ENCODE data around the gene VENTX. TPM values are rescaled to one million over a fixed set of nuclear protein-coding genes. Genes with fewer than 3 reads are reported as not detected.

The VENTX gene
- total and polyA plus RNA-seq, 2 of the 4 experiments (the other 2 are of a cell fraction): not detected

DNA sequence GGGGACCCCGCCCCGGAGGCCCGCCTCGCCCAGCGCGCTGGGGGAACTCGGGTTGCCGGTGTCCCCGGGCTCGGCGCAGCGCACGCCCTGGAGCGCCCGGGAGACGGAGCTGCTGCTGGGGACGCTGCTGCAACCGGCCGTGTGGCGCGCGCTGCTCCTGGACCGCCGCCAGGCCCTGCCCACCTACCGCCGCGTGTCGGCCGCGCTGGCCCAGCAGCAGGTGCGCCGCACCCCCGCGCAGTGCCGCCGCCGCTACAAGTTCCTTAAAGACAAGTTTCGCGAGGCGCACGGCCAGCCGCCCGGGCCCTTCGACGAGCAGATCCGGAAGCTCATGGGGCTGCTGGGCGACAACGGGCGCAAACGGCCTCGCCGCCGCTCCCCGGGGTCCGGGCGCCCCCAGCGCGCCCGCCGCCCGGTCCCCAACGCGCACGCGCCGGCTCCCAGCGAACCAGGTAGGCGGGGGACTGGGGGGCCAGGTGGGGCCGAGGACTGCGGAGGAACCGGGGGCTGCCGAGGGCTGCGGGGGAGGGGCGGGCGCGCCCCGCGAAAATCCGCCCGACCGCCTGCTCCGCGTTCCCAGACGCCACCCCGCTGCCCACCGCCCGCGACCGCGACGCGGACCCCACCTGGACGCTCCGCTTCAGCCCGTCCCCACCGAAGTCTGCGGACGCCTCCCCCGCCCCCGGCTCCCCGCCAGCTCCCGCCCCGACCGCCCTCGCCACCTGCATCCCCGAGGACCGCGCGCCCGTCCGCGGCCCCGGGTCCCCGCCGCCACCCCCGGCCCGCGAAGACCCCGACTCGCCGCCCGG, 7.1 kb upstream of the VENTX start (continued):
- TF ChIP-seq FOS (IDR thresholded peaks at IDR 0.05; ENCODE audit: low read depth, low read length): no peak

DNA sequence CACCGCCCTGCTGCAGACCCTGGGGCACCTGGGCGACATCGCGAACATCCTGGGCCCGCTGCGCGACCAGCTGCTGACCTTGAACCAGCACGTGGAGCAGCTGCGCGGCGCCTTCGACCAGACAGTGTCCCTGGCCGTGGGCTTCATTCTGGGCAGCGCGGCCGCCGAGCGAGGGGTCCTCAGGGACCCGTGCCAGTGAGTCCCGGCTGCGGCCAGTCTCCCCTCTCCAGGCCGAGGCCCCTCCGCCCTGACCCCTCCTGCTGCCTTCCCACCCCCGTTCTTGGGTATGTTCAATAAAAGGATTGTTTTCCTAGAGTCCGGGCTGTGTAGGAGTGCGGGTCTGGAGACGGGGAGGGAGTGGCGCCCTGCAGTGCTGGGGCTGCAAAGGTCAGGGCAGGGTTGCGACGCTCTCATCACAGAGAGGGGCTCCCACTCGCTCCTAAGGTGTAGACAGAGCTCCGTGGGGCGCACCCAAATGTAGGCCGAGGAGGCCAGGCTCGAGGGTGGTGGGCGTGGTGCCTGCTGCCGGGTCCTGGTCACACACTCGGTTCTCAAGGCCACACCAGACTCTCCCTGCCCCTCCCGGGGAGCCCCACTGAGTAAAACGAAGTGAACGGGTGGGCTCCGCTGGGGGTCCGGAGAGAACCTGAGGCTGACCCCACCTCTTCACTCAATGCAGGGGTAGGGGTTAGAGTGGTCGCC, 6.3 kb upstream of the VENTX start:
- Histone ChIP-seq H2AK5ac (ENCODE audit: low read depth, low read length) (no peak overlapping the region), H2BK120ac (ENCODE audit: low read depth, low read length) (no peak overlapping the region), H3K9me3 (ENCODE audit: control insufficient read depth, insufficient read depth, low read length) (peaks cover 4% of the 10 kb centered on the region; the same call in 1 of the 2 replicates), H3K56ac (ENCODE audit: extremely low read depth, insufficient read depth, low read length) (no peak overlapping the region), H3K4me2 (ENCODE audit: low read depth, low read length) (no peak overlapping the region), H3K4me1 (ENCODE audit: control insufficient read depth, insufficient read depth, low read length) (peaks cover 2% of the 10 kb centered on the region; the same call in 1 of the 2 replicates), H3K18ac (ENCODE audit: low read depth, low read length) (no peak overlapping the region), H4K20me1 (ENCODE audit: insufficient read depth, low read length) (no peaks in the 10 kb centered on the region), H3K79me1 (ENCODE audit: low read depth in 1 of 2, low read length in 2 of 2) (no peaks in the 10 kb centered on the region), H2BK15ac (ENCODE audit: low read depth, low read length) (no peak overlapping the region), H2BK20ac (ENCODE audit: low read depth, low read length) (no peak overlapping the region), H3K14ac (replicated peaks; ENCODE audit: low read depth, low read length) (no peak overlapping the region), H3K4me3 (ENCODE audit: insufficient read depth, low read depth, low read length) (no peak overlapping the region), H2BK5ac (ENCODE audit: low read depth, low read length, poor library complexity, severe bottlenecking) (no peak overlapping the region), H3K27ac (ENCODE audit: insufficient read depth, low read length) (no peak overlapping the region), H4K8ac (ENCODE audit: low read depth in 2 of 2, low read length in 2 of 2) (no peak overlapping the region), H3K4ac (ENCODE audit: low read depth, low read length) (no peak overlapping the region), H2AK9ac (replicated peaks; ENCODE audit: low read depth, low read length, poor library complexity) (no peak overlapping the region), H4K91ac (ENCODE audit: insufficient read depth, low read depth, low read length) (no peak overlapping the region), H4K5ac (ENCODE audit: low read depth, low read length) (no peak overlapping the region), H3K23ac (ENCODE audit: low read depth, low read length) (no peak overlapping the region), H2AFZ (replicated peaks; ENCODE audit: low read length, poor library complexity) (no peak overlapping the region), H3K36me3 (ENCODE audit: control insufficient read depth, insufficient read depth, low read length) (no peaks in the 10 kb centered on the region), H3K9ac (ENCODE audit: low read depth, low read length) (no peak overlapping the region), H3K27me3 (ENCODE audit: control insufficient read depth, insufficient read depth, low read length) (peaks cover 67% of the 10 kb centered on the region), H3K9me1 (ENCODE audit: insufficient read depth, low read length) (no peaks in the 10 kb centered on the region)
- ChIA-PET CTCF (no interaction called here), POLR2A (ENCODE audit: unreplicated experiment) (no interaction called here)
- BruUV-seq (replicated peaks): no TSS peak
- in situ Hi-C loops (cut with MboI; ENCODE audit: low sequenced_read_pairs) (no loop called here), intact Hi-C loops (cut with micrococcal nuclease) (no loop called here), dilution Hi-C loops (cut with HindIII; ENCODE audit: low sequenced_read_pairs, unreplicated experiment) (no loop called here)
- 11% methylated on average over 15 of the region's 44 CpGs; no CpG with 5 or more reads in 1 of the 2 experiments for whole genome bisulfite sequencing, 2 experiments (ENCODE audit: extremely low coverage in 2 of 2, insufficient read length in 1 of 2)
- ATAC-seq (ENCODE audit: low read depth): no peak
- DNase-seq: no peak
- no peak for TF ChIP-seq MXI1 (IDR thresholded peaks at IDR 0.05; ENCODE audit: borderline replicate concordance, low read depth, low read length)
- TF ChIP-seq NFE2L2 (IDR thresholded peaks at IDR 0.05; ENCODE audit: low read depth, low read length): no peak
- TF ChIP-seq, protein P1, sequence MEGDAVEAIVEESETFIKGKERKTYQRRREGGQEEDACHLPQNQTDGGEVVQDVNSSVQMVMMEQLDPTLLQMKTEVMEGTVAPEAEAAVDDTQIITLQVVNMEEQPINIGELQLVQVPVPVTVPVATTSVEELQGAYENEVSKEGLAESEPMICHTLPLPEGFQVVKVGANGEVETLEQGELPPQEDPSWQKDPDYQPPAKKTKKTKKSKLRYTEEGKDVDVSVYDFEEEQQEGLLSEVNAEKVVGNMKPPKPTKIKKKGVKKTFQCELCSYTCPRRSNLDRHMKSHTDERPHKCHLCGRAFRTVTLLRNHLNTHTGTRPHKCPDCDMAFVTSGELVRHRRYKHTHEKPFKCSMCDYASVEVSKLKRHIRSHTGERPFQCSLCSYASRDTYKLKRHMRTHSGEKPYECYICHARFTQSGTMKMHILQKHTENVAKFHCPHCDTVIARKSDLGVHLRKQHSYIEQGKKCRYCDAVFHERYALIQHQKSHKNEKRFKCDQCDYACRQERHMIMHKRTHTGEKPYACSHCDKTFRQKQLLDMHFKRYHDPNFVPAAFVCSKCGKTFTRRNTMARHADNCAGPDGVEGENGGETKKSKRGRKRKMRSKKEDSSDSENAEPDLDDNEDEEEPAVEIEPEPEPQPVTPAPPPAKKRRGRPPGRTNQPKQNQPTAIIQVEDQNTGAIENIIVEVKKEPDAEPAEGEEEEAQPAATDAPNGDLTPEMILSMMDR (conservative IDR thresholded peaks at IDR 0.05; ENCODE audit: low read depth, low read length): no peak
- TF ChIP-seq POLR2A (IDR thresholded peaks at IDR 0.05; ENCODE audit: low read depth, low read length): no peak
- TF ChIP-seq MAFK (IDR thresholded peaks at IDR 0.05; ENCODE audit: low read depth, low read length): no peak
- TF ChIP-seq CEBPB (IDR thresholded peaks at IDR 0.05; ENCODE audit: low read depth, low read length): no peak
- no peak for TF ChIP-seq ELK1 (IDR thresholded peaks at IDR 0.05; ENCODE audit: borderline replicate concordance, low read depth, low read length)
- no peak for TF ChIP-seq RFX5 (IDR thresholded peaks at IDR 0.05; ENCODE audit: low read depth, low read length)
- no peak for TF ChIP-seq FOS (IDR thresholded peaks at IDR 0.05; ENCODE audit: low read depth, low read length)
- TF ChIP-seq RCOR1 (IDR thresholded peaks at IDR 0.05; ENCODE audit: insufficient replicate concordance, low read length): no peak
- TF ChIP-seq RAD21 (IDR thresholded peaks at IDR 0.05; ENCODE audit: low read length): no peak
- TF ChIP-seq, protein P2, sequence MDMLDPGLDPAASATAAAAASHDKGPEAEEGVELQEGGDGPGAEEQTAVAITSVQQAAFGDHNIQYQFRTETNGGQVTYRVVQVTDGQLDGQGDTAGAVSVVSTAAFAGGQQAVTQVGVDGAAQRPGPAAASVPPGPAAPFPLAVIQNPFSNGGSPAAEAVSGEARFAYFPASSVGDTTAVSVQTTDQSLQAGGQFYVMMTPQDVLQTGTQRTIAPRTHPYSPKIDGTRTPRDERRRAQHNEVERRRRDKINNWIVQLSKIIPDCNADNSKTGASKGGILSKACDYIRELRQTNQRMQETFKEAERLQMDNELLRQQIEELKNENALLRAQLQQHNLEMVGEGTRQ (IDR thresholded peaks at IDR 0.05; ENCODE audit: low read depth, low read length): no peak
